GM23338 (cell line): ENCODE measurements around the gene SERPINA1. TPM values are rescaled to one million over a fixed set of nuclear protein-coding genes. Genes with fewer than 3 reads are reported as not detected.

Source experiments
- ATAC-seq: fragments of 200-7000 bp; cut with Tn5 transposase; 3 replicates; pipeline ENCODE4 v1.9.1; 2020
- DNase-seq: peaks from one replicate; pipeline ENCODE4 v3.0.0-alpha.2; 2015; ENCODE audit warnings: low spot score
- H2AFZ ChIP-seq: fragments of 200-600 bp; sonication (generic); 2 replicates; pipeline ENCODE4 v1.8.0; 2016; ENCODE audit warnings: antibody characterized with exemption, mild to moderate bottlenecking, moderate library complexity
- H3F3A ChIP-seq: fragments of 200-600 bp; sonication (generic); replicated peaks from 2 replicates; pipeline ENCODE4 v1.8.0; 2017; ENCODE audit warnings: antibody characterized with exemption, mixed run types, low read depth
- H3K27ac ChIP-seq: fragments of 200-600 bp; sonication (generic); 2 replicates; pipeline ENCODE4 v1.6.1; 2016; ENCODE audit warnings: low read depth
- H3K27me3 ChIP-seq: fragments of 200-600 bp; sonication (generic); 2 replicates; pipeline ENCODE4 v1.8.0; 2016; ENCODE audit warnings: mild to moderate bottlenecking, mixed run types, moderate library complexity; ENCODE audit not compliant: insufficient read depth
- H3K36me3 ChIP-seq: fragments of 200-600 bp; sonication (generic); 2 replicates; pipeline ENCODE4 v1.8.0; 2016; ENCODE audit warnings: mild to moderate bottlenecking; ENCODE audit not compliant: insufficient read depth
- H3K4me1 ChIP-seq: fragments of 200-600 bp; sonication (generic); 2 replicates; pipeline ENCODE4 v1.8.0; 2016; ENCODE audit warnings: mild to moderate bottlenecking, moderate library complexity; ENCODE audit not compliant: insufficient read depth
- H3K4me2 ChIP-seq: fragments of 200-600 bp; sonication (generic); 2 replicates; pipeline ENCODE4 v1.7.1; 2017; ENCODE audit warnings: mixed run types
- H3K4me3 ChIP-seq: fragments of 200-600 bp; sonication (generic); 2 replicates; pipeline ENCODE4 v1.6.1; 2016; ENCODE audit warnings: mixed run types
- H3K79me2 ChIP-seq: fragments of 200-600 bp; sonication (generic); replicated peaks from 2 replicates; pipeline ENCODE4 v1.8.0; 2017; ENCODE audit warnings: mild to moderate bottlenecking; ENCODE audit not compliant: insufficient read depth
- H3K9me2 ChIP-seq: fragments of 200-600 bp; sonication (generic); 2 replicates; pipeline ENCODE4 v1.8.0; 2017; ENCODE audit not compliant: insufficient read depth
- H4K20me1 ChIP-seq: fragments of 200-600 bp; sonication (generic); replicated peaks from 2 replicates; pipeline ENCODE4 v1.8.0; 2017; ENCODE audit warnings: mild to moderate bottlenecking; ENCODE audit not compliant: insufficient read depth
- H3K27ac Mint-ChIP-seq: 2 replicates; pipeline ENCODE4 v1.8.0; 2020; ENCODE audit warnings: inconsistent platforms, mild to moderate bottlenecking, moderate library complexity, mixed read lengths
- H3K27me3 Mint-ChIP-seq: 3 replicates; pipeline ENCODE4 v1.8.0; 2022; ENCODE audit warnings: low read depth, mild to moderate bottlenecking, moderate library complexity, mixed read lengths, inconsistent platforms; ENCODE audit not compliant: insufficient read depth, poor library complexity
- H3K36me3 Mint-ChIP-seq: 3 replicates; pipeline ENCODE4 v1.8.0; 2021; ENCODE audit warnings: low read depth, mild to moderate bottlenecking, inconsistent platforms, moderate library complexity, mixed read lengths
- H3K4me1 Mint-ChIP-seq: 3 replicates; pipeline ENCODE4 v1.8.0; 2020; ENCODE audit warnings: mild to moderate bottlenecking, inconsistent platforms, mixed read lengths
- H3K4me3 Mint-ChIP-seq: 3 replicates; pipeline ENCODE4 v1.8.0; 2021; ENCODE audit warnings: moderate library complexity, mild to moderate bottlenecking, inconsistent platforms, mixed read lengths
- H3K9me3 Mint-ChIP-seq: 3 replicates; pipeline ENCODE4 v1.8.0; 2020; ENCODE audit warnings: moderate library complexity, mild to moderate bottlenecking, inconsistent platforms, mixed read lengths
- CREB1 ChIP-seq: fragments of 250-450 bp; sonication (Bioruptor Pico); IDR thresholded peaks from 2 replicates; pipeline ENCODE4 v1.5.0; 2020; ENCODE audit warnings: low read depth, mild to moderate bottlenecking, moderate library complexity
- EZH2 ChIP-seq: fragments of 200-600 bp; sonication (generic); IDR thresholded peaks from one replicate; pipeline ENCODE4 v1.8.0; 2017; ENCODE audit warnings: antibody characterized with exemption, mild to moderate bottlenecking, low read depth; ENCODE audit not compliant: unreplicated experiment
- EZH2phosphoT487 ChIP-seq: fragments of 200-600 bp; sonication (generic); IDR thresholded peaks from one replicate; pipeline ENCODE4 v1.8.1; 2018; ENCODE audit warnings: antibody characterized with exemption; ENCODE audit not compliant: unreplicated experiment
- JUNB ChIP-seq: IDR thresholded peaks from one replicate; pipeline ENCODE4 v1.6.1; 2016; ENCODE audit warnings: antibody characterized with exemption; ENCODE audit not compliant: unreplicated experiment
- NANOG ChIP-seq: IDR thresholded peaks from 2 replicates; pipeline ENCODE4 v1.6.1; 2016; ENCODE audit warnings: antibody characterized with exemption, borderline replicate concordance
- ZNF114 ChIP-seq: fragments of 250-450 bp; sonication (Bioruptor Pico); IDR thresholded peaks from 2 replicates; pipeline ENCODE4 v1.5.0; 2020; ENCODE audit warnings: mild to moderate bottlenecking, moderate library complexity
- ZNF331 ChIP-seq: fragments of 250-450 bp; sonication (Bioruptor Pico); IDR thresholded peaks from 2 replicates; pipeline ENCODE4 v1.5.0; 2020; ENCODE audit warnings: low read depth, mild to moderate bottlenecking, moderate library complexity
- polyA plus RNA-seq: library from polyadenylated mRNA; unstranded; fragments of >200 nt; fragmentation: Nextera tagmentation; extraction: Ambion mirVana; gene quantifications from 2 replicates; pipeline ENCODE4 v1.2.1, GENCODE V29; 2016
- total RNA-seq: library from RNA; depleted of rRNA; stranded (reverse); fragments of >200 nt; shearing (Covaris generic); gene quantifications from 2 replicates; pipeline ENCODE4 v1.2.3, GENCODE V29; 2014
- TF ChIP-seq, protein P1 (sequence below), 2 experiments: fragments of 200-600 bp in 1 of 2; sonication (generic) in 1 of 2; conservative IDR thresholded peaks; 2 replicates each; pipeline versions ENCODE4 v1.5.1 to v1.6.1; 2016 to 2017; ENCODE audit warnings: antibody characterized with exemption in 2 of 2, low read depth in 2 of 2, mild to moderate bottlenecking in 2 of 2, moderate library complexity in 1 of 2
- TF ChIP-seq, protein P2 (sequence below): IDR thresholded peaks from 2 replicates; pipeline ENCODE4 v1.6.1; 2016; ENCODE audit warnings: antibody characterized with exemption
- TF ChIP-seq, protein P3 (sequence below): fragments of 250-450 bp; sonication (Bioruptor Pico); IDR thresholded peaks from 2 replicates; pipeline ENCODE4 v1.5.0; 2020; ENCODE audit warnings: mild to moderate bottlenecking, moderate library complexity

SERPINA1 gene
- total and polyA plus RNA-seq, 2 experiments from 2014 or later, result not detected

DNA sequence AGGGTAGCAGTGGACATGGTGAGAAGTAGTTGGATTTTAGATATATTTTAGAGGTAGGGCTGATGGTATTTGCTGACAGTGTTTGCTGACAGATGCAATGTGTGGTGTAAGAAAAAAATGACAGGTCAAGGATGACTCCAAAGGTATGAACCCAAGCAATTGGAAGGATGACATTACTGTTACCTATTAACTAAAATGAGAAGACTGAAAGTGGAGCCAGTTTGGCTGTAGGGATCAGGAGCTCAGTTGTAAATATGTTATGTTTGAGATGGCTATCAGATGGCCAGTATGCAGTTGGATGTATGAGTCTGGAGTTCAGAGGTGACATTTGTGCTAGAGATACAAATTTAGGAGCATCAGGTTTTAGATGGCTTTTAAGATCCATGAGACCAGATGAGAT is 47.9 kb downstream of the SERPINA1 start:
- Histone ChIP-seq H3K36me3 (no peaks in the 10 kb centered on the region), H3K9me2 (no peaks in the 10 kb centered on the region), H3F3A (no peaks in the 10 kb centered on the region), H2AFZ (no peak overlapping the region), H4K20me1 (no peaks in the 10 kb centered on the region), H3K4me2 (no peak overlapping the region), H3K4me1 (no peaks in the 10 kb centered on the region), H3K4me3 (no peak overlapping the region), H3K79me2 (no peaks in the 10 kb centered on the region), H3K27ac (no peak overlapping the region), H3K27me3 (no peaks in the 10 kb centered on the region)
- Mint-ChIP-seq H3K27ac (no peak overlapping the region), H3K36me3 (no peaks in the 10 kb centered on the region), H3K4me3 (no peak overlapping the region), H3K4me1 (no peaks in the 10 kb centered on the region), H3K9me3 (no peaks in the 10 kb centered on the region; the same call in 1 of the 3 replicates), H3K27me3 (no peaks in the 10 kb centered on the region)
- TF ChIP-seq, protein P1, sequence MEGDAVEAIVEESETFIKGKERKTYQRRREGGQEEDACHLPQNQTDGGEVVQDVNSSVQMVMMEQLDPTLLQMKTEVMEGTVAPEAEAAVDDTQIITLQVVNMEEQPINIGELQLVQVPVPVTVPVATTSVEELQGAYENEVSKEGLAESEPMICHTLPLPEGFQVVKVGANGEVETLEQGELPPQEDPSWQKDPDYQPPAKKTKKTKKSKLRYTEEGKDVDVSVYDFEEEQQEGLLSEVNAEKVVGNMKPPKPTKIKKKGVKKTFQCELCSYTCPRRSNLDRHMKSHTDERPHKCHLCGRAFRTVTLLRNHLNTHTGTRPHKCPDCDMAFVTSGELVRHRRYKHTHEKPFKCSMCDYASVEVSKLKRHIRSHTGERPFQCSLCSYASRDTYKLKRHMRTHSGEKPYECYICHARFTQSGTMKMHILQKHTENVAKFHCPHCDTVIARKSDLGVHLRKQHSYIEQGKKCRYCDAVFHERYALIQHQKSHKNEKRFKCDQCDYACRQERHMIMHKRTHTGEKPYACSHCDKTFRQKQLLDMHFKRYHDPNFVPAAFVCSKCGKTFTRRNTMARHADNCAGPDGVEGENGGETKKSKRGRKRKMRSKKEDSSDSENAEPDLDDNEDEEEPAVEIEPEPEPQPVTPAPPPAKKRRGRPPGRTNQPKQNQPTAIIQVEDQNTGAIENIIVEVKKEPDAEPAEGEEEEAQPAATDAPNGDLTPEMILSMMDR (conservative IDR thresholded peaks at IDR 0.05; ENCODE audit: low read depth in 2 of 2), result no peak
- ATAC-seq, result no peak
- no peak for DNase-seq

DNA sequence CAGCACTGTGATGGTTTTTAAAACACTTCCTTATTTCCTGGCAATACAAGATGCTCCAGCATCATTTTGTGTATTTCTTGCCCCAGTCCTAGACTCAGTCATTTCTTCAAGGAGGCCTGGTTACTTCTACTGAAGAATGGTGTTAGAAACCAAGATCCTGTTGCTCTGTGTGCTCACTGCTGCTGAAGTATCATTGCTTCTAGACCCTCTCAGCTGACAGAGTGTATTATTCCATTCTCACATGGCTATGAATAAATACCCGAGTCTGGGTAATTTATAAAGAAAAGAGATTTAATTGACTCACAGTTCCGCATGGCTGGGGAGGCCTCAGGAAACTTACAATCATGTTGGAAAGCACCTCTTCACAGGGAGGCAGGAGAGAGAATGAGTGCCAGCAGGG is 50.4 kb downstream of the SERPINA1 start:
- Histone ChIP-seq H3K4me1 (no peaks in the 10 kb centered on the region), H4K20me1 (no peaks in the 10 kb centered on the region), H3K4me2 (no peak overlapping the region), H3K9me2 (no peaks in the 10 kb centered on the region), H3K4me3 (no peak overlapping the region), H3F3A (no peaks in the 10 kb centered on the region), H3K27me3 (no peaks in the 10 kb centered on the region), H2AFZ (no peak overlapping the region), H3K36me3 (no peaks in the 10 kb centered on the region), H3K79me2 (no peaks in the 10 kb centered on the region), H3K27ac (no peak overlapping the region)
- Mint-ChIP-seq H3K4me3 (no peak overlapping the region), H3K9me3 (no peaks in the 10 kb centered on the region; the same call in 1 of the 3 replicates), H3K27me3 (no peaks in the 10 kb centered on the region), H3K4me1 (no peaks in the 10 kb centered on the region), H3K27ac (no peak overlapping the region), H3K36me3 (no peaks in the 10 kb centered on the region)
- no peak for ATAC-seq
- DNase-seq, result no peak
- TF ChIP-seq, protein P1 (conservative IDR thresholded peaks at IDR 0.05; ENCODE audit: low read depth in 2 of 2), result no peak
- no peak for TF ChIP-seq JUNB
- TF ChIP-seq NANOG, result no peak
- TF ChIP-seq EZH2, result no peak
- TF ChIP-seq, protein P2, sequence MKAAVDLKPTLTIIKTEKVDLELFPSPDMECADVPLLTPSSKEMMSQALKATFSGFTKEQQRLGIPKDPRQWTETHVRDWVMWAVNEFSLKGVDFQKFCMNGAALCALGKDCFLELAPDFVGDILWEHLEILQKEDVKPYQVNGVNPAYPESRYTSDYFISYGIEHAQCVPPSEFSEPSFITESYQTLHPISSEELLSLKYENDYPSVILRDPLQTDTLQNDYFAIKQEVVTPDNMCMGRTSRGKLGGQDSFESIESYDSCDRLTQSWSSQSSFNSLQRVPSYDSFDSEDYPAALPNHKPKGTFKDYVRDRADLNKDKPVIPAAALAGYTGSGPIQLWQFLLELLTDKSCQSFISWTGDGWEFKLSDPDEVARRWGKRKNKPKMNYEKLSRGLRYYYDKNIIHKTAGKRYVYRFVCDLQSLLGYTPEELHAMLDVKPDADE, result no peak
- no peak for TF ChIP-seq CREB1 (CRISPR knock-in tag)
- TF ChIP-seq, protein P3, sequence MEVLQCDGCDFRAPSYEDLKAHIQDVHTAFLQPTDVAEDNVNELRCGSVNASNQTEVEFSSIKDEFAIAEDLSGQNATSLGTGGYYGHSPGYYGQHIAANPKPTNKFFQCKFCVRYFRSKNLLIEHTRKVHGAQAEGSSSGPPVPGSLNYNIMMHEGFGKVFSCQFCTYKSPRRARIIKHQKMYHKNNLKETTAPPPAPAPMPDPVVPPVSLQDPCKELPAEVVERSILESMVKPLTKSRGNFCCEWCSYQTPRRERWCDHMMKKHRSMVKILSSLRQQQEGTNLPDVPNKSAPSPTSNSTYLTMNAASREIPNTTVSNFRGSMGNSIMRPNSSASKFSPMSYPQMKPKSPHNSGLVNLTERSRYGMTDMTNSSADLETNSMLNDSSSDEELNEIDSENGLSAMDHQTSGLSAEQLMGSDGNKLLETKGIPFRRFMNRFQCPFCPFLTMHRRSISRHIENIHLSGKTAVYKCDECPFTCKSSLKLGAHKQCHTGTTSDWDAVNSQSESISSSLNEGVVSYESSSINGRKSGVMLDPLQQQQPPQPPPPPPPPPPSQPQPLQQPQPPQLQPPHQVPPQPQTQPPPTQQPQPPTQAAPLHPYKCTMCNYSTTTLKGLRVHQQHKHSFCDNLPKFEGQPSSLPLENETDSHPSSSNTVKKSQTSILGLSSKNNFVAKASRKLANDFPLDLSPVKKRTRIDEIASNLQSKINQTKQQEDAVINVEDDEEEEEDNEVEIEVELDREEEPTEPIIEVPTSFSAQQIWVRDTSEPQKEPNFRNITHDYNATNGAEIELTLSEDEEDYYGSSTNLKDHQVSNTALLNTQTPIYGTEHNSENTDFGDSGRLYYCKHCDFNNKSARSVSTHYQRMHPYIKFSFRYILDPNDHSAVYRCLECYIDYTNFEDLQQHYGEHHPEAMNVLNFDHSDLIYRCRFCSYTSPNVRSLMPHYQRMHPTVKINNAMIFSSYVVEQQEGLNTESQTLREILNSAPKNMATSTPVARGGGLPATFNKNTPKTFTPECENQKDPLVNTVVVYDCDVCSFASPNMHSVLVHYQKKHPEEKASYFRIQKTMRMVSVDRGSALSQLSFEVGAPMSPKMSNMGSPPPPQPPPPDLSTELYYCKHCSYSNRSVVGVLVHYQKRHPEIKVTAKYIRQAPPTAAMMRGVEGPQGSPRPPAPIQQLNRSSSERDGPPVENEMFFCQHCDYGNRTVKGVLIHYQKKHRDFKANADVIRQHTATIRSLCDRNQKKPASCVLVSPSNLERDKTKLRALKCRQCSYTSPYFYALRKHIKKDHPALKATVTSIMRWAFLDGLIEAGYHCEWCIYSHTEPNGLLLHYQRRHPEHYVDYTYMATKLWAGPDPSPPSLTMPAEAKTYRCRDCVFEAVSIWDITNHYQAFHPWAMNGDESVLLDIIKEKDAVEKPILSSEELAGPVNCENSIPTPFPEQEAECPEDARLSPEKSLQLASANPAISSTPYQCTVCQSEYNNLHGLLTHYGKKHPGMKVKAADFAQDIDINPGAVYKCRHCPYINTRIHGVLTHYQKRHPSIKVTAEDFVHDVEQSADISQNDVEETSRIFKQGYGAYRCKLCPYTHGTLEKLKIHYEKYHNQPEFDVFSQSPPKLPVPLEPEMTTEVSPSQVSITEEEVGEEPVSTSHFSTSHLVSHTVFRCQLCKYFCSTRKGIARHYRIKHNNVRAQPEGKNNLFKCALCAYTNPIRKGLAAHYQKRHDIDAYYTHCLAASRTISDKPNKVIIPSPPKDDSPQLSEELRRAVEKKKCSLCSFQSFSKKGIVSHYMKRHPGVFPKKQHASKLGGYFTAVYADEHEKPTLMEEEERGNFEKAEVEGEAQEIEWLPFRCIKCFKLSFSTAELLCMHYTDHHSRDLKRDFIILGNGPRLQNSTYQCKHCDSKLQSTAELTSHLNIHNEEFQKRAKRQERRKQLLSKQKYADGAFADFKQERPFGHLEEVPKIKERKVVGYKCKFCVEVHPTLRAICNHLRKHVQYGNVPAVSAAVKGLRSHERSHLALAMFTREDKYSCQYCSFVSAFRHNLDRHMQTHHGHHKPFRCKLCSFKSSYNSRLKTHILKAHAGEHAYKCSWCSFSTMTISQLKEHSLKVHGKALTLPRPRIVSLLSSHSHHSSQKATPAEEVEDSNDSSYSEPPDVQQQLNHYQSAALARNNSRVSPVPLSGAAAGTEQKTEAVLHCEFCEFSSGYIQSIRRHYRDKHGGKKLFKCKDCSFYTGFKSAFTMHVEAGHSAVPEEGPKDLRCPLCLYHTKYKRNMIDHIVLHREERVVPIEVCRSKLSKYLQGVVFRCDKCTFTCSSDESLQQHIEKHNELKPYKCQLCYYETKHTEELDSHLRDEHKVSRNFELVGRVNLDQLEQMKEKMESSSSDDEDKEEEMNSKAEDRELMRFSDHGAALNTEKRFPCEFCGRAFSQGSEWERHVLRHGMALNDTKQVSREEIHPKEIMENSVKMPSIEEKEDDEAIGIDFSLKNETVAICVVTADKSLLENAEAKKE (CRISPR knock-in tag), result no peak
- no peak for TF ChIP-seq ZNF331 (CRISPR knock-in tag)
- no peak for TF ChIP-seq EZH2phosphoT487
- TF ChIP-seq ZNF114 (CRISPR knock-in tag), result no peak
